ENCODE measurements around the gene MRPL19.

MRPL19 gene

GRCh38 chr2:75621228-75621627 is 25.4 kb upstream of the MRPL19 start:
- Histone ChIP-seq H3K27me3 (ENCODE audit: control insufficient read depth, insufficient read depth, low read length) (no peaks in the 10 kb centered on the region), H3K36me3 (ENCODE audit: control insufficient read depth, insufficient read depth, low read length) (no peaks in the 10 kb centered on the region), H3K4me1 (ENCODE audit: control insufficient read depth, insufficient read depth, low read length) (no peaks in the 10 kb centered on the region), H3K4me3 (ENCODE audit: low read length) (no peak overlapping the region), H3K9ac (ENCODE audit: low read length) (no peak overlapping the region), H3K9me3 (ENCODE audit: control insufficient read depth, low read length) (no peaks in the 10 kb centered on the region)

- no peaks in the 10 kb centered on the region for H3K9me3 ChIP-seq (ENCODE audit: control insufficient read depth, low read length)
- H3K4me3 ChIP-seq (ENCODE audit: low read length): no peak overlapping the region
- no peak overlapping the region for H3K9ac ChIP-seq (ENCODE audit: low read length)
- no peaks in the 10 kb centered on the region for H3K36me3 ChIP-seq (ENCODE audit: control insufficient read depth, insufficient read depth, low read length)
- H3K27me3 ChIP-seq (ENCODE audit: control insufficient read depth, insufficient read depth, low read length): no peaks in the 10 kb centered on the region
- H3K4me1 ChIP-seq (ENCODE audit: control insufficient read depth, insufficient read depth, low read length): no peaks in the 10 kb centered on the region
Observed at GRCh38 chr2:75622500-75622899, 24.1 kb upstream of the MRPL19 start.

- Histone ChIP-seq H3K9me3 (ENCODE audit: control insufficient read depth, low read length) (no peaks in the 10 kb centered on the region), H3K27me3 (ENCODE audit: control insufficient read depth, insufficient read depth, low read length) (no peaks in the 10 kb centered on the region), H3K4me3 (ENCODE audit: low read length) (no peak overlapping the region), H3K36me3 (ENCODE audit: control insufficient read depth, insufficient read depth, low read length) (no peaks in the 10 kb centered on the region), H3K9ac (ENCODE audit: low read length) (no peak overlapping the region), H3K4me1 (ENCODE audit: control insufficient read depth, insufficient read depth, low read length) (no peaks in the 10 kb centered on the region)
Observed at GRCh38 chr2:75622929-75623328, 23.7 kb upstream of the MRPL19 start.

GRCh38 chr2:75627902-75628504 is 18.6 kb upstream of the MRPL19 start:
- Histone ChIP-seq H3K9ac (ENCODE audit: low read length) (no peak overlapping the region), H3K9me3 (ENCODE audit: control insufficient read depth, low read length) (no peaks in the 10 kb centered on the region), H3K4me1 (ENCODE audit: control insufficient read depth, insufficient read depth, low read length) (no peaks in the 10 kb centered on the region), H3K27me3 (ENCODE audit: control insufficient read depth, insufficient read depth, low read length) (no peaks in the 10 kb centered on the region), H3K36me3 (ENCODE audit: control insufficient read depth, insufficient read depth, low read length) (no peaks in the 10 kb centered on the region), H3K4me3 (ENCODE audit: low read length) (no peak overlapping the region)

GRCh38 chr2:75632091-75632701 is 14.4 kb upstream of the MRPL19 start:
- Histone ChIP-seq H3K36me3 (ENCODE audit: control insufficient read depth, insufficient read depth, low read length) (no peaks in the 10 kb centered on the region), H3K27me3 (ENCODE audit: control insufficient read depth, insufficient read depth, low read length) (no peaks in the 10 kb centered on the region)

GRCh38 chr2:75632813-75633212 is 13.8 kb upstream of the MRPL19 start:
- no peaks in the 10 kb centered on the region for H3K4me1 ChIP-seq (ENCODE audit: control insufficient read depth, insufficient read depth, low read length)
- no peak overlapping the region for H3K4me3 ChIP-seq (ENCODE audit: low read length)
- H3K27me3 ChIP-seq (ENCODE audit: control insufficient read depth, insufficient read depth, low read length): peaks cover 4% of the 10 kb centered on the region
- H3K36me3 ChIP-seq (ENCODE audit: control insufficient read depth, insufficient read depth, low read length): no peaks in the 10 kb centered on the region
- H3K9me3 ChIP-seq (ENCODE audit: control insufficient read depth, low read length): no peaks in the 10 kb centered on the region
- H3K9ac ChIP-seq (ENCODE audit: low read length): no peak overlapping the region

More at GRCh38 chr2:75632091-75632701, 14.4 kb upstream of the MRPL19 start:
- no peaks in the 10 kb centered on the region for H3K9me3 ChIP-seq (ENCODE audit: control insufficient read depth, low read length)
- H3K4me1 ChIP-seq (ENCODE audit: control insufficient read depth, insufficient read depth, low read length): no peaks in the 10 kb centered on the region
- no peak overlapping the region for H3K9ac ChIP-seq (ENCODE audit: low read length)
- no peak overlapping the region for H3K4me3 ChIP-seq (ENCODE audit: low read length)

- H3K36me3 ChIP-seq (ENCODE audit: control insufficient read depth, insufficient read depth, low read length): no peaks in the 10 kb centered on the region
- peaks cover 7% of the 10 kb centered on the region for H3K27me3 ChIP-seq (ENCODE audit: control insufficient read depth, insufficient read depth, low read length)
- H3K4me3 ChIP-seq (ENCODE audit: low read length): no peak overlapping the region
- no peaks in the 10 kb centered on the region for H3K4me1 ChIP-seq (ENCODE audit: control insufficient read depth, insufficient read depth, low read length)
- H3K9me3 ChIP-seq (ENCODE audit: control insufficient read depth, low read length): no peaks in the 10 kb centered on the region
- H3K9ac ChIP-seq (ENCODE audit: low read length): no peak overlapping the region
Observed at GRCh38 chr2:75633620-75634019, 13.0 kb upstream of the MRPL19 start.

GRCh38 chr2:75634945-75635344 is 11.6 kb upstream of the MRPL19 start:
- H3K9me3 ChIP-seq (ENCODE audit: control insufficient read depth, low read length): no peaks in the 10 kb centered on the region
- H3K4me1 ChIP-seq (ENCODE audit: control insufficient read depth, insufficient read depth, low read length): no peaks in the 10 kb centered on the region
- peaks cover 7% of the 10 kb centered on the region for H3K27me3 ChIP-seq (ENCODE audit: control insufficient read depth, insufficient read depth, low read length)
- H3K9ac ChIP-seq (ENCODE audit: low read length): no peak overlapping the region
- no peaks in the 10 kb centered on the region for H3K36me3 ChIP-seq (ENCODE audit: control insufficient read depth, insufficient read depth, low read length)
- H3K4me3 ChIP-seq (ENCODE audit: low read length): no peak overlapping the region

- H3K4me3 ChIP-seq (ENCODE audit: low read length): no peak overlapping the region
- peaks cover 7% of the 10 kb centered on the region for H3K27me3 ChIP-seq (ENCODE audit: control insufficient read depth, insufficient read depth, low read length)
- no peak overlapping the region for H3K9ac ChIP-seq (ENCODE audit: low read length)
- no peaks in the 10 kb centered on the region for H3K36me3 ChIP-seq (ENCODE audit: control insufficient read depth, insufficient read depth, low read length)
- H3K9me3 ChIP-seq (ENCODE audit: control insufficient read depth, low read length): no peaks in the 10 kb centered on the region
- no peaks in the 10 kb centered on the region for H3K4me1 ChIP-seq (ENCODE audit: control insufficient read depth, insufficient read depth, low read length)
Observed at GRCh38 chr2:75637568-75637967, 9.0 kb upstream of the MRPL19 start.

GRCh38 chr2:75640621-75641121 is 5.9 kb upstream of the MRPL19 start:
- Histone ChIP-seq H3K9me3 (ENCODE audit: control insufficient read depth, low read length) (no peaks in the 10 kb centered on the region), H3K27me3 (ENCODE audit: control insufficient read depth, insufficient read depth, low read length) (peaks cover 7% of the 10 kb centered on the region), H3K4me3 (ENCODE audit: low read length) (no peak overlapping the region), H3K4me1 (ENCODE audit: control insufficient read depth, insufficient read depth, low read length) (no peaks in the 10 kb centered on the region), H3K36me3 (ENCODE audit: control insufficient read depth, insufficient read depth, low read length) (no peaks in the 10 kb centered on the region), H3K9ac (ENCODE audit: low read length) (no peak overlapping the region)

GRCh38 chr2:75641587-75641986 is 5.0 kb upstream of the MRPL19 start:
- H3K27me3 ChIP-seq (ENCODE audit: control insufficient read depth, insufficient read depth, low read length): peaks cover 7% of the 10 kb centered on the region
- H3K36me3 ChIP-seq (ENCODE audit: control insufficient read depth, insufficient read depth, low read length): no peaks in the 10 kb centered on the region
- H3K4me3 ChIP-seq (ENCODE audit: low read length): no peak overlapping the region
- no peaks in the 10 kb centered on the region for H3K9me3 ChIP-seq (ENCODE audit: control insufficient read depth, low read length)
- no peaks in the 10 kb centered on the region for H3K4me1 ChIP-seq (ENCODE audit: control insufficient read depth, insufficient read depth, low read length)
- H3K9ac ChIP-seq (ENCODE audit: low read length): no peak overlapping the region

GRCh38 chr2:75643980-75644379 is 2.6 kb upstream of the MRPL19 start:
- H3K36me3 ChIP-seq (ENCODE audit: control insufficient read depth, insufficient read depth, low read length): no peaks in the 10 kb centered on the region
- H3K9ac ChIP-seq (ENCODE audit: low read length): no peak overlapping the region
- no peaks in the 10 kb centered on the region for H3K4me1 ChIP-seq (ENCODE audit: control insufficient read depth, insufficient read depth, low read length)
- no peaks in the 10 kb centered on the region for H3K9me3 ChIP-seq (ENCODE audit: control insufficient read depth, low read length)
- H3K27me3 ChIP-seq (ENCODE audit: control insufficient read depth, insufficient read depth, low read length): no peaks in the 10 kb centered on the region
- no peak overlapping the region for H3K4me3 ChIP-seq (ENCODE audit: low read length)
